Ishikawa (cell line): ENCODE data around the gene TIAM1.

Experiments
- EP300 ChIP-seq: IDR thresholded peaks from 2 replicates; pipeline ENCODE4 v1.6.1; 2012; ENCODE audit warnings: borderline replicate concordance
- FOXM1 ChIP-seq: IDR thresholded peaks from 2 replicates; pipeline ENCODE4 v1.6.1; 2012; ENCODE audit warnings: low read depth, borderline replicate concordance
- RAD21 ChIP-seq: IDR thresholded peaks from 2 replicates; pipeline ENCODE4 v1.6.1; 2012; ENCODE audit warnings: low read depth
- TAF1 ChIP-seq: IDR thresholded peaks from 2 replicates; pipeline ENCODE4 v1.6.1; 2012; ENCODE audit warnings: low read depth, mild to moderate bottlenecking
- TCF12 ChIP-seq: IDR thresholded peaks from 2 replicates; pipeline ENCODE4 v1.6.1; 2012; ENCODE audit warnings: low read depth
- TEAD4 ChIP-seq: IDR thresholded peaks from 2 replicates; pipeline ENCODE4 v1.6.1; 2012
- TF ChIP-seq, protein P1 (sequence below): IDR thresholded peaks from 2 replicates; pipeline ENCODE4 v1.6.1; 2012

DNA sequence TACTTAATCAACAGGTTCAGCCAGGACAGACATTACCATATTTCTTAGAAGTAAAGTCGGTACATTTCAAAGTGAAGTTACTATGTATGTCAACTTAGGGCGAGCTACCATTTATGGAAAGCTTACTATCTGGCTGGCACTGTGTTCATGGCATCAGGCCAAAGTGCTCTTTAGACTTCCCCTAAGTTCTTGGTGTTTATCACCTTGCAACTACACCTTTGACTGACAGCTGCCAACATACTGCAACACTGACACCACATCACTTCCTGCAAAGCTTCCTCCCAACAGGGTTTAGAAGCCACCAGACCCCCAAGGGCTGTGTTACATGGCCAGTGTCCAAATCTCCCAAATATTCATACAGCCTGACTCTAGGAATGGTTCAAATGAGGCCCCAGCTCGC, 61.0 kb downstream of the TIAM1 start:
- TF ChIP-seq EP300 (no peak), FOXM1 (no peak), TEAD4 (no peak), TAF1 (no peak), TCF12 (no peak), RAD21 (no peak)
- TF ChIP-seq, protein P1, sequence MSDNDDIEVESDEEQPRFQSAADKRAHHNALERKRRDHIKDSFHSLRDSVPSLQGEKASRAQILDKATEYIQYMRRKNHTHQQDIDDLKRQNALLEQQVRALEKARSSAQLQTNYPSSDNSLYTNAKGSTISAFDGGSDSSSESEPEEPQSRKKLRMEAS = no peak
